ENCODE data around the gene SMC1B.
A peak's percentile ranks its signal among the peaks of the same experiment; 100 is the strongest.

Gene SMC1B

DNA sequence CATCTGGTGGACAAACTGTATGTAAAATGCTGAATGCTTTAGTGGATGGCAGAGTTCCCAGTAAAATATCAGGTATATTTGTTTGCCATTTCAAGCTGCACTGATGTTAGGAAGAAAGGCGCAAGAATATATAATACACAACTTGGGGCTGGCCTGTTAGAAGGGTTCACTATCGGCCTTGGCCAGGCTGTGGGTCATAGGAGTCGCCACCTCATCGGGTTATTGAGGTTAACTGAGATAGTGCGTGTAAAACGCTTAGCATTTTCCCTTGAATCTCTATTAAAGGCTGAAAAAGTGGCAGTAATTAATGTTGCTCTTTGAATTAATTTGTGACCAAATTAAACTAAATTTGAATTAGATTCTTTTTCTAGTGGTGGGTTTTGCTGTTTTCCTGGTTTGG lies 98.6 kb downstream of the SMC1B start:
- TF ChIP-seq, protein P1, sequence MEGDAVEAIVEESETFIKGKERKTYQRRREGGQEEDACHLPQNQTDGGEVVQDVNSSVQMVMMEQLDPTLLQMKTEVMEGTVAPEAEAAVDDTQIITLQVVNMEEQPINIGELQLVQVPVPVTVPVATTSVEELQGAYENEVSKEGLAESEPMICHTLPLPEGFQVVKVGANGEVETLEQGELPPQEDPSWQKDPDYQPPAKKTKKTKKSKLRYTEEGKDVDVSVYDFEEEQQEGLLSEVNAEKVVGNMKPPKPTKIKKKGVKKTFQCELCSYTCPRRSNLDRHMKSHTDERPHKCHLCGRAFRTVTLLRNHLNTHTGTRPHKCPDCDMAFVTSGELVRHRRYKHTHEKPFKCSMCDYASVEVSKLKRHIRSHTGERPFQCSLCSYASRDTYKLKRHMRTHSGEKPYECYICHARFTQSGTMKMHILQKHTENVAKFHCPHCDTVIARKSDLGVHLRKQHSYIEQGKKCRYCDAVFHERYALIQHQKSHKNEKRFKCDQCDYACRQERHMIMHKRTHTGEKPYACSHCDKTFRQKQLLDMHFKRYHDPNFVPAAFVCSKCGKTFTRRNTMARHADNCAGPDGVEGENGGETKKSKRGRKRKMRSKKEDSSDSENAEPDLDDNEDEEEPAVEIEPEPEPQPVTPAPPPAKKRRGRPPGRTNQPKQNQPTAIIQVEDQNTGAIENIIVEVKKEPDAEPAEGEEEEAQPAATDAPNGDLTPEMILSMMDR (IDR thresholded peaks at IDR 0.05; ENCODE audit: low read depth, low read length, missing control alignments) = no peak
- in situ Hi-C loops (cut with HindIII; ENCODE audit: low sequenced_read_pairs) = no loop called here
- DNase-seq (ENCODE audit: low read depth) = no peak
- no peak overlapping the region for H3K4me3 ChIP-seq (ENCODE audit: low read depth, low read length)

DNA sequence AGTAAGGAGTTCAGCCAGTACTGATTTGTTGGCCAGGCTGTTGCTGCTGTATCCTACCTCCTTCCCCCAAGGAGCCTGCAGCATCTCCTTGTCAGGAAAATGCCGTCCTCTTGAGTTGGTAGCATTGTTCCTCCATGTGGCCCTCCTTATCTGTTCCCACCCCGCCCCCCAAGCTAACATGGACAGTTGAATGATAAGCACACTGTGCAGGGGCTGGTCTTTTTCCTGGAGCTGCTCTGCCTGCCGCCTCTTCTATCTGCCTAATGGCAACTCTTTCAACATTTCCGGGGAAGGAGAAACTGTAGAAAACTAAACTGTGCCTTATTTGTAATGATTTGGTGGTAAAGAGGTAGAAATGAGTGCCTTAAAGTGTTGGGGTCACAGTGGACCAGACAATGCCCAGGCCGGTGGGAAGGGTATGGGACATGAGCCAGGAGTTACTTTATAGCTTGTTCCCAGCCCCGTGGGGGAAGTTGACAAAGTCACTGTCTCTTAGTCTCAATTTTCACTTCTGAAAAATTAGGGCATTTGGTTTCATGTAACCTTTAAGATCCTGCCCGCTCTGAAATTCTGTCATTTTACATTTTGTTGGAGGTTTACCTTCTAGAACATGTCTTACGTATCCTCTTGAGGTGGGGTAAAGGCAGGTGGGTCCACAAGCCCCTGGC lies 99.2 kb downstream of the SMC1B start:
- no peak for DNase-seq (ENCODE audit: low read depth)
- in situ Hi-C loops (cut with HindIII; ENCODE audit: low sequenced_read_pairs) = no loop called here
- TF ChIP-seq, protein P1 (IDR thresholded peaks at IDR 0.05; ENCODE audit: low read depth, low read length, missing control alignments) = no peak
- no peak overlapping the region for H3K4me3 ChIP-seq (ENCODE audit: low read depth, low read length)

DNA sequence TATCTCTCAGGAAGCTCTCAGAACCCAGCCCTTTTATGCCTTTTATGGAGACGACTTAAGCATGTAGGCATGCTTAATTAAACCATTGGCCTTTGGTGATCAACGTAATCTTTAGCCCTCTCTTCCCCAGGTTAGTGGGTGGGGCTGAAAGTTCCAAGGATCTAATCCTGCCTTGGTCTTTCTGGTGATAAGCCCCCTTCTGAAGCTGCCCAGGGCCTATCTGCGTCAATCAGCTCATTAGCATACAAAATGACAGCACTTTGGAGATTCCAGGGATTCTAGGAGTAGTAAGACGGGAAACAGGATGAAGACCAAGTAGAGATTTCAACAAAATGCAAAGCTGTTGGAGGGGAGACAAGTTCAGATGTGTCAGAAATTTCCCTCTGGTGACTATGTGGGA lies 100.5 kb downstream of the SMC1B start:
- DNase-seq (ENCODE audit: low read depth) = no peak
- in situ Hi-C loops (cut with HindIII; ENCODE audit: low sequenced_read_pairs) = no loop called here
- no peak overlapping the region for H3K4me3 ChIP-seq (ENCODE audit: low read depth, low read length)
- TF ChIP-seq, protein P1 (IDR thresholded peaks at IDR 0.05; ENCODE audit: low read depth, low read length, missing control alignments) = no peak

DNA sequence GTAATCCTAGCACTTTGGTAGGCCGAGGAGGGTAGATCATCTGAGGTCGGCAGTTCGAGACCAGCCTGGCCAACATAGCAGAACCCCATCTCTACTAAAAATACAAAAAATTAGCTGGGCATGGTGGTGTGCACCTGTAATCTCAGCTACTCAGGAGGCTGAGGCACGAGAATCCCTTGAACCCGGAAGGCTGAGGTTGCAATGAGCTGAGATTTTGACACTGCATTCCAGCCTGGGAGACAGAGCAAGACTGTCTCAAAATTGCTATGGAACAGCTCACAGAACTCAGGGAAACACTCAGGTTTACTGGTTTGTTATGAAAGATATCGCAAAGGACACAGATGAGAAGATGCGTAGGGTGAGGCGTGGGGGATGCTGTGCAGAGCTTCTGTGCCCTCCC lies 101.0 kb downstream of the SMC1B start:
- no peak overlapping the region for H3K4me3 ChIP-seq (ENCODE audit: low read depth, low read length)
- DNase-seq (ENCODE audit: low read depth) = no peak
- TF ChIP-seq, protein P1 (IDR thresholded peaks at IDR 0.05; ENCODE audit: low read depth, low read length, missing control alignments) = no peak
- in situ Hi-C loops (cut with HindIII; ENCODE audit: low sequenced_read_pairs) = no loop called here

DNA sequence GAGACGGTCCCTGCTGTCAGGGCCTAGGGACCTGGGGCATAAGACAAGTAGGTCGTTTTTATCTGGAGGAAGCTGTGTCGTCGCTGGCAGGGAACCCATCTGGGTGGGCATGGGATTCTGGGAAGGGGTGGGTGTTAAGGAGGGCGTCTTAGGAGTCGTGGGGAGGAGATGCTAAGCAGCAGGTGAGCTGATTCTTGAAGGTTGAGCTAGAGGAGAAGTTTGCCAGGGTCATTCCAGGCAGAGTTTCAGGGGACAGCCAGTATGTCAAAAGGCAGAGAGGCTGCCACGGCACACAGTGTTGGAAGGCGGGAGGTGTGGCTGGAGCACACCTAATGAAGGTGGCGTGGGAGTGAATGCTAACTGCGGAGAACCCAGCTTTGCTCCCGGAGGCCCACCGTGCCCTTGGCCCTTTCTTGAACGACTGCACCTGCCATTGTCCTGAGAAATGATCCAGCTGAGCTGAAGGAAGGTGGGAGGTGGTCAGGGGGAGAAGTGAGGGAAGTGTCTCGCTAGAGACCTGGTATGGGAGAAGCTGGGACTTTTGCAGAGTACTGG lies 102.3 kb downstream of the SMC1B start:
- no peak for DNase-seq (ENCODE audit: low read depth)
- TF ChIP-seq, protein P1 (IDR thresholded peaks at IDR 0.05; ENCODE audit: low read depth, low read length, missing control alignments) = no peak
- in situ Hi-C loops (cut with HindIII; ENCODE audit: low sequenced_read_pairs) = no loop called here

DNA sequence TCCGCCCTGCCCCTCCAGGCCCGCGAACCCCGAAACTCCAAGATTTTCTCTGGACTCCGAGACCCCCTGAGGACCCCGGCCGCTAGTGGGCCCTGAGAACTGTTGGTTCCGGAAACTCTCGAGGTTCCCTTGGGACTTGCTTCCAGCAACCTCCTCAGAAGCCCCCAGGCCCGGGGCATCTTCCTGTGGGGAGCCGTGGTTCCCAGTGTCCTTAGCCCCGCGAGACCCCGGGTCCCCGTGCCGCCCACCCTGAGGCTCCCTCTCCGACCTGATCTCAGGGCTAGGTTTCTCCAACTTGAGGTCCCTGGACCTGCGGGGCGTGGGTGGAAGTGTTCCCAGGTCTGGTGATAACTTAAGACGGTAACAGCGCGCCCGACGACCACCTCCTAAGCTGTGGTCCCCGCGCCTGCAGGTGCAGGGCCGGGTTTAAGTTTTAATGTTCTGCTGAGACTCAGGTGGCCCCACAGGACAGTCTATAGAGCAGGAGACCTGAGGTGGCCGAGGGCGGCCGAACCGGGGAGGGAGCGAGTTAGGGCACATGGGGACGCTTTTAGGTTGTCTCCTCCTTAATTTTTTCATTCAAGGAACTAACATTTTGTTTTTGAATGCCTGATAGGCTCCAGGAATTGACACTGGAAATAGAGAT lies 102.9 kb downstream of the SMC1B start:
- H3K4me3 ChIP-seq (ENCODE audit: low read depth, low read length) = peak overlapping the region; percentile 81
- in situ Hi-C loops (cut with HindIII; ENCODE audit: low sequenced_read_pairs) = no loop called here
- no peak for DNase-seq (ENCODE audit: low read depth)
- TF ChIP-seq, protein P1 (IDR thresholded peaks at IDR 0.05; ENCODE audit: low read depth, low read length, missing control alignments) = no peak

More for the DNA sequence above, 102.3 kb downstream of the SMC1B start:
- peak overlapping the region; percentile 81 for H3K4me3 ChIP-seq (ENCODE audit: low read depth, low read length)

All from astrocyte of the cerebellum (primary cell).